Neural cell (in vitro differentiated cells): ENCODE data around the gene TM7SF2.

Source experiments
- CTCF ChIP-seq: fragments of 450-650 bp; IDR thresholded peaks from 2 replicates; pipeline ENCODE4 v1.5.1; 2014; ENCODE audit warnings: antibody characterized with exemption, mild to moderate bottlenecking, moderate library complexity; ENCODE audit not compliant: poor library complexity, severe bottlenecking
- EP300 ChIP-seq: fragments of 450-650 bp; conservative IDR thresholded peaks from 2 replicates; pipeline ENCODE4 v1.6.1; 2014; ENCODE audit warnings: antibody characterized with exemption, mild to moderate bottlenecking, moderate library complexity; ENCODE audit not compliant: poor library complexity, severe bottlenecking
- EZH2 ChIP-seq: fragments of 200-600, 300-800 bp; shearing (Covaris generic), sonication (generic); IDR thresholded peaks from 2 replicates; pipeline ENCODE4 v1.6.1; 2014; ENCODE audit warnings: antibody characterized with exemption, low read length, borderline replicate concordance, mild to moderate bottlenecking; ENCODE audit not compliant: insufficient read depth, poor library complexity, severe bottlenecking
- MXI1 ChIP-seq: fragments of 450-650 bp; conservative IDR thresholded peaks from 2 replicates; pipeline ENCODE4 v1.6.1; 2014; ENCODE audit warnings: antibody characterized with exemption, mild to moderate bottlenecking; ENCODE audit not compliant: poor library complexity, severe bottlenecking
- POLR2AphosphoS5 ChIP-seq: IDR thresholded peaks from 2 replicates; pipeline ENCODE4 v1.6.1; 2012
- RAD21 ChIP-seq: fragments of 450-650 bp; conservative IDR thresholded peaks from 2 replicates; pipeline ENCODE4 v1.6.1; 2014; ENCODE audit warnings: antibody characterized with exemption, mild to moderate bottlenecking, moderate library complexity
- SMC3 ChIP-seq: fragments of 450-650 bp; conservative IDR thresholded peaks from 2 replicates; pipeline ENCODE4 v1.6.1; 2014; ENCODE audit warnings: antibody characterized with exemption, mild to moderate bottlenecking, moderate library complexity; ENCODE audit not compliant: poor library complexity
- TAF1 ChIP-seq: IDR thresholded peaks from 2 replicates; pipeline ENCODE4 v1.6.1; 2012; ENCODE audit warnings: low read depth

GRCh38 chr11:65107751-65108468 is 3.8 kb upstream of the TM7SF2 start:
- TF ChIP-seq CTCF (no peak), POLR2AphosphoS5 (no peak), TAF1 (no peak), EZH2 (no peak), SMC3 (no peak), MXI1 (no peak), EP300 (no peak), RAD21 (no peak)
